Natural killer cell (primary cell): ENCODE results near the gene TRIM38. TPM values are rescaled to one million over a fixed set of nuclear protein-coding genes. Genes with fewer than 3 reads are reported as not detected.

Experiments
- ATAC-seq, 3 donors: fragments of 150-1000 bp in 2 of 3; fragments of 200-7000 bp in 1 of 3; cut with Tn5 transposase; 1 replicate in 1 of 3; 2 replicates in 2 of 3; pipeline ENCODE4 v1.10.0; 2021; ENCODE audit warnings: mild to moderate bottlenecking in 2 of 3, moderate library complexity in 2 of 3
- DNase-seq, 2 donors: peaks; one replicate each; pipeline versions ENCODE4 v3.0.0 to v3.0.0-alpha.2; 2013 to 2021; ENCODE audit warnings: mixed read lengths in 1 of 2
- H3K27ac ChIP-seq: one replicate; pipeline ENCODE4 v1.5.1; 2013; ENCODE audit warnings: mild to moderate bottlenecking, low read length
- H3K27me3 ChIP-seq: one replicate; pipeline ENCODE4 v1.6.1; 2013; ENCODE audit warnings: low read length; ENCODE audit not compliant: control insufficient read depth, insufficient read depth
- H3K36me3 ChIP-seq: one replicate; pipeline ENCODE4 v1.6.1; 2013; ENCODE audit warnings: low read length; ENCODE audit not compliant: control insufficient read depth, insufficient read depth
- H3K4me1 ChIP-seq: one replicate; pipeline ENCODE4 v1.6.1; 2013; ENCODE audit warnings: low read length; ENCODE audit not compliant: control insufficient read depth, insufficient read depth
- H3K4me3 ChIP-seq: one replicate; pipeline ENCODE4 v1.5.1; 2013; ENCODE audit warnings: low read length
- H3K9me3 ChIP-seq: one replicate; pipeline ENCODE4 v1.6.1; 2013; ENCODE audit warnings: low read length; ENCODE audit not compliant: control insufficient read depth, insufficient read depth
- H3K27ac Mint-ChIP-seq, 2 donors: one replicate each; pipeline ENCODE4 v1.8.0; 2022; ENCODE audit warnings: mild to moderate bottlenecking in 2 of 2, mixed read lengths in 2 of 2, moderate library complexity in 1 of 2
- H3K27me3 Mint-ChIP-seq, 2 donors: one replicate each; pipeline ENCODE4 v1.8.0; 2022; ENCODE audit warnings: low read depth in 2 of 2, mixed read lengths in 2 of 2
- H3K36me3 Mint-ChIP-seq: one replicate; pipeline ENCODE4 v1.8.0; 2022; ENCODE audit warnings: mixed read lengths
- H3K4me1 Mint-ChIP-seq, 2 donors: one replicate each; pipeline ENCODE4 v1.8.0; 2022; ENCODE audit warnings: mixed read lengths in 2 of 2
- H3K4me3 Mint-ChIP-seq: one replicate; pipeline ENCODE4 v1.8.0; 2022; ENCODE audit warnings: mild to moderate bottlenecking, moderate library complexity, mixed read lengths
- H3K9me3 Mint-ChIP-seq, 2 donors: one replicate each; pipeline ENCODE4 v1.8.0; 2022; ENCODE audit warnings: mixed read lengths in 2 of 2
- CTCF ChIP-seq: fragments of 200-600 bp; IDR thresholded peaks from one replicate; pipeline ENCODE4 v1.8.0; 2022; ENCODE audit warnings: antibody characterized with exemption
- WGBS: methylation state at CpG from one replicate; pipeline ENCODE4 v1.1.7; 2013; ENCODE audit warnings: missing lambda C conversion rate; ENCODE audit not compliant: insufficient coverage; 5-methylcytosine and 5-hydroxymethylcytosine counted together
- intact Hi-C: fragments of 100-400 bp; cut with micrococcal nuclease; formaldehyde crosslinking; loops from one replicate; pipeline ENCODE4 v1.14.2; 2022
- total RNA-seq, 4 donors: library from RNA; stranded (reverse); fragments of 120-200 nt in 1 of 4; gene quantifications; one replicate each; pipeline versions ENCODE4 v1.2.3 to v1.2.4, GENCODE V29; 2013 to 2022

TRIM38 gene
- total RNA-seq, 3 donors from 2014 or later (not counting 1 experiment from before 2014, with no cell fraction given) = 25.5 to 30.5 (median 27.1) TPM

DNA sequence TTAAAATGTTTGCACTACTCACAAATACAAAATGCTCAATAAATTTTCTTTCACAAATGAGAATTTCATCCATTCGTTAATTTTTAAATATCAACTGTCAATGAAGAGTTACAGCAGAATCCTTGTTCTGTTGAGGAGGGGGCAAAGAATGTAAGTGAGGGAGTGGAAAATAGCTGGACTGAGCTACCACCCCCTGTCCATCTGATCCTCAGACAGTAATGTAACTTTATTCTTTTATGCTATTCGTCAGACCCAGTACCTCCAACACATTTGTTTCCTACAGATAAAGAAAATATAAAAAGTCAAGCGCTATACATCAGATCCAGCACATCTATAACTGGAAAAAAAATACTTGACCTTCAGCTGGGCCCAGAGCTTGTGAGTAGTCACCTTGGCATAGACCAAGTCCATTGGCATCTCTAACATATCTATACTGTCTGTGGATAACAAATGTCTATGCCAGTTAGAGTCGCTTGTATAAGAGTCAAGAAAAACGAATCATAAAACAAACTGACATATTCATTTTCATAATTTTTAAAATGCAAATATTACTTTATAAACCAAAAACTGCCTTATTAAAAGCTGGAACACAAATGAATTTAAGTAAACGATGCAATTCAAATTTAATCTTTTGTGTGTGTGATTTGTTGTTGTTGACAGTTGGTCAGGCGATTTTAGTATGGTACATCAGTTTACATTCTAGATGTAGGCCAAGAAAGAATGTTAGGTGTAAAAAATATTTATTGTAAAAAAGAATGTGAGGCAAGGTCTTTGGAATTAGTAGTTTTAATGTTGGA lies 67.5 kb downstream of the TRIM38 start:
- H3K27me3 ChIP-seq = no peaks in the 10 kb centered on the region
- Mint-ChIP-seq H3K27me3 (peaks cover 0 to 2% of the 10 kb centered on the region in 2 donors), H3K4me1 (peaks cover 62 to 67% of the 10 kb centered on the region in 2 donors), H3K4me3 (peak overlapping the region; percentile 67), H3K9me3 (no peaks in the 10 kb centered on the region), H3K27ac (peak overlapping the region in 1 of 2 donors; percentile 29), H3K36me3 (no peaks in the 10 kb centered on the region)
- intact Hi-C loops = loop anchor here (5.0 to 10.0 kb wide), 6 partner anchors 165 to 1865 kb away; partner anchors contain the start of gene ZNF184
- H3K9me3 ChIP-seq = no peaks in the 10 kb centered on the region
- H3K4me3 ChIP-seq = no peak overlapping the region
- peaks cover 41% of the 10 kb centered on the region for H3K4me1 ChIP-seq
- WGBS = 92% methylated on average over 6 of the region's 7 CpGs
- no peak for DNase-seq
- no peaks in the 10 kb centered on the region for H3K36me3 ChIP-seq
- no peak for ATAC-seq
- no peak for TF ChIP-seq CTCF
- no peak overlapping the region for H3K27ac ChIP-seq

- Mint-ChIP-seq H3K4me1 (peaks cover 60 to 65% of the 10 kb centered on the region in 2 donors), H3K9me3 (no peaks in the 10 kb centered on the region), H3K27ac (peak overlapping the region in 1 of 2 donors; percentile 99), H3K4me3 (peak overlapping the region; percentile 13), H3K27me3 (peaks cover 0 to 2% of the 10 kb centered on the region in 2 donors), H3K36me3 (no peaks in the 10 kb centered on the region)
- H3K4me3 ChIP-seq = no peak overlapping the region
- H3K4me1 ChIP-seq = peaks cover 41% of the 10 kb centered on the region
- WGBS = no CpG with 5 or more reads among the region's 3 CpGs
- no peaks in the 10 kb centered on the region for H3K36me3 ChIP-seq
- no peak overlapping the region for H3K27ac ChIP-seq
- no peaks in the 10 kb centered on the region for H3K27me3 ChIP-seq
- TF ChIP-seq CTCF = no peak
- intact Hi-C loops = no loop called here
- DNase-seq (no peak), ATAC-seq (no peak)
- no peaks in the 10 kb centered on the region for H3K9me3 ChIP-seq
Observed at GRCh38 chr6:26030716-26031115, 68.1 kb downstream of the TRIM38 start.

DNA sequence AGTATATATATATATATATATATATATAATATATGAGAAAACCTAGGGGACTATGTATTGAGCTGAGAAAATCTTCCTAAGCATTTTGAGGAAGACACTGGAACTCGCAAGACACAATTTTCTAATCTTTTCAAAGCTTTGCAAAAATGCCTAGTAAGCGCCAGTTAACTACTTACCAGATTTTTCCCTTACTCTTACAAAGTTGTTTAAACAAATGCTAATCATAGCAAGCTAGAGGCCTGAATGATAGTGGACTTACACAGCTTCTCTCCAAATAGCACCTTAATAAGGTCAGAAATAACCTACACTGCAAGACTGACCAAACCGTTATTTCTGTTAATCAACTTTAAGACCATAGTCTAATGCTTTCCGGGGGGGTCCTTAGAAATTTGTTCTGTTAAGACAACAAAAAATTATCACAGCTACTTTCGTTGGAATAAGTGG lies 68.6 kb downstream of the TRIM38 start:
- Mint-ChIP-seq H3K9me3 (no peaks in the 10 kb centered on the region), H3K4me3 (peak overlapping the region; percentile 96), H3K36me3 (no peaks in the 10 kb centered on the region), H3K27ac (peak overlapping the region; percentile 94 to 99), H3K27me3 (peaks cover 0 to 2% of the 10 kb centered on the region in 2 donors), H3K4me1 (peaks cover 55 to 60% of the 10 kb centered on the region in 2 donors)
- no peak overlapping the region for H3K4me3 ChIP-seq
- no peak for DNase-seq
- H3K4me1 ChIP-seq = peaks cover 38% of the 10 kb centered on the region
- intact Hi-C loops = no loop called here
- 45% methylated on average over 5 of the region's 5 CpGs for whole genome bisulfite sequencing
- no peak for TF ChIP-seq CTCF
- H3K9me3 ChIP-seq = no peaks in the 10 kb centered on the region
- H3K27ac ChIP-seq = peak overlapping the region; percentile 92
- H3K27me3 ChIP-seq = no peaks in the 10 kb centered on the region
- H3K36me3 ChIP-seq = no peaks in the 10 kb centered on the region
- no peak for ATAC-seq
